ENCODE data around the gene ABCG2.

DNA sequence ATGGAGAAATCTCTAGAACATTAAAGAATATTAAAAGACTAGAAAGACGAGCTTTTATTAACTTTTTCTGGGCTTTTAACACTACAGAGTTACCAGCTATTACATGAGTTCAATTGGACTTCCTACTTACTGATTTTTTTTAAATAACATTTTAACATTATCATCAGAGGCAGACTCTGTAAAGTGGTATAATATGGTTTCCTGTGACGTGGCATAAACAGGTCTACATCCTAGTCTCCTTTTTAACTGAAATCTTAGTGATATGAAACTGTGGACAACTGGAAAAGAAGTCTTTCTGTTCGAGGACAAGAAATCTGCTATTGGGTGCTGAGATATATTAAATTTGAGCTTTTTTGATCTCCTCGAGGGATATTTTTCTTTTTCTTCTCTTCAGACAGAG, 48.7 kb upstream of the ABCG2 start:
- TF ChIP-seq, protein P1, sequence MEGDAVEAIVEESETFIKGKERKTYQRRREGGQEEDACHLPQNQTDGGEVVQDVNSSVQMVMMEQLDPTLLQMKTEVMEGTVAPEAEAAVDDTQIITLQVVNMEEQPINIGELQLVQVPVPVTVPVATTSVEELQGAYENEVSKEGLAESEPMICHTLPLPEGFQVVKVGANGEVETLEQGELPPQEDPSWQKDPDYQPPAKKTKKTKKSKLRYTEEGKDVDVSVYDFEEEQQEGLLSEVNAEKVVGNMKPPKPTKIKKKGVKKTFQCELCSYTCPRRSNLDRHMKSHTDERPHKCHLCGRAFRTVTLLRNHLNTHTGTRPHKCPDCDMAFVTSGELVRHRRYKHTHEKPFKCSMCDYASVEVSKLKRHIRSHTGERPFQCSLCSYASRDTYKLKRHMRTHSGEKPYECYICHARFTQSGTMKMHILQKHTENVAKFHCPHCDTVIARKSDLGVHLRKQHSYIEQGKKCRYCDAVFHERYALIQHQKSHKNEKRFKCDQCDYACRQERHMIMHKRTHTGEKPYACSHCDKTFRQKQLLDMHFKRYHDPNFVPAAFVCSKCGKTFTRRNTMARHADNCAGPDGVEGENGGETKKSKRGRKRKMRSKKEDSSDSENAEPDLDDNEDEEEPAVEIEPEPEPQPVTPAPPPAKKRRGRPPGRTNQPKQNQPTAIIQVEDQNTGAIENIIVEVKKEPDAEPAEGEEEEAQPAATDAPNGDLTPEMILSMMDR (IDR thresholded peaks at IDR 0.05): no peak
- TF ChIP-seq POLR2A (IDR thresholded peaks at IDR 0.05): no peak

Data from Peyer's patch (tissue), 4 donors.